Measurements from ENCODE around the gene PARD6A. TPM values are rescaled to one million over a fixed set of nuclear protein-coding genes. Genes with fewer than 3 reads are reported as not detected.

The PARD6A gene
- total RNA-seq, 1 experiment from 2014 or later = 10.8 TPM

- H3K4me3 ChIP-seq (ENCODE audit: low read depth in 2 of 2, low read length in 2 of 2) = no peak overlapping the region
- TF ChIP-seq POLR2AphosphoS5 (IDR thresholded peaks at IDR 0.05; ENCODE audit: low read depth, low read length) = no peak
- TF ChIP-seq, protein P1, sequence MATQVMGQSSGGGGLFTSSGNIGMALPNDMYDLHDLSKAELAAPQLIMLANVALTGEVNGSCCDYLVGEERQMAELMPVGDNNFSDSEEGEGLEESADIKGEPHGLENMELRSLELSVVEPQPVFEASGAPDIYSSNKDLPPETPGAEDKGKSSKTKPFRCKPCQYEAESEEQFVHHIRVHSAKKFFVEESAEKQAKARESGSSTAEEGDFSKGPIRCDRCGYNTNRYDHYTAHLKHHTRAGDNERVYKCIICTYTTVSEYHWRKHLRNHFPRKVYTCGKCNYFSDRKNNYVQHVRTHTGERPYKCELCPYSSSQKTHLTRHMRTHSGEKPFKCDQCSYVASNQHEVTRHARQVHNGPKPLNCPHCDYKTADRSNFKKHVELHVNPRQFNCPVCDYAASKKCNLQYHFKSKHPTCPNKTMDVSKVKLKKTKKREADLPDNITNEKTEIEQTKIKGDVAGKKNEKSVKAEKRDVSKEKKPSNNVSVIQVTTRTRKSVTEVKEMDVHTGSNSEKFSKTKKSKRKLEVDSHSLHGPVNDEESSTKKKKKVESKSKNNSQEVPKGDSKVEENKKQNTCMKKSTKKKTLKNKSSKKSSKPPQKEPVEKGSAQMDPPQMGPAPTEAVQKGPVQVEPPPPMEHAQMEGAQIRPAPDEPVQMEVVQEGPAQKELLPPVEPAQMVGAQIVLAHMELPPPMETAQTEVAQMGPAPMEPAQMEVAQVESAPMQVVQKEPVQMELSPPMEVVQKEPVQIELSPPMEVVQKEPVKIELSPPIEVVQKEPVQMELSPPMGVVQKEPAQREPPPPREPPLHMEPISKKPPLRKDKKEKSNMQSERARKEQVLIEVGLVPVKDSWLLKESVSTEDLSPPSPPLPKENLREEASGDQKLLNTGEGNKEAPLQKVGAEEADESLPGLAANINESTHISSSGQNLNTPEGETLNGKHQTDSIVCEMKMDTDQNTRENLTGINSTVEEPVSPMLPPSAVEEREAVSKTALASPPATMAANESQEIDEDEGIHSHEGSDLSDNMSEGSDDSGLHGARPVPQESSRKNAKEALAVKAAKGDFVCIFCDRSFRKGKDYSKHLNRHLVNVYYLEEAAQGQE (IDR thresholded peaks at IDR 0.05; ENCODE audit: insufficient read depth in 1 of 2, low read depth in 2 of 2, low read length in 1 of 2) = no peak
- TF ChIP-seq, protein P2, sequence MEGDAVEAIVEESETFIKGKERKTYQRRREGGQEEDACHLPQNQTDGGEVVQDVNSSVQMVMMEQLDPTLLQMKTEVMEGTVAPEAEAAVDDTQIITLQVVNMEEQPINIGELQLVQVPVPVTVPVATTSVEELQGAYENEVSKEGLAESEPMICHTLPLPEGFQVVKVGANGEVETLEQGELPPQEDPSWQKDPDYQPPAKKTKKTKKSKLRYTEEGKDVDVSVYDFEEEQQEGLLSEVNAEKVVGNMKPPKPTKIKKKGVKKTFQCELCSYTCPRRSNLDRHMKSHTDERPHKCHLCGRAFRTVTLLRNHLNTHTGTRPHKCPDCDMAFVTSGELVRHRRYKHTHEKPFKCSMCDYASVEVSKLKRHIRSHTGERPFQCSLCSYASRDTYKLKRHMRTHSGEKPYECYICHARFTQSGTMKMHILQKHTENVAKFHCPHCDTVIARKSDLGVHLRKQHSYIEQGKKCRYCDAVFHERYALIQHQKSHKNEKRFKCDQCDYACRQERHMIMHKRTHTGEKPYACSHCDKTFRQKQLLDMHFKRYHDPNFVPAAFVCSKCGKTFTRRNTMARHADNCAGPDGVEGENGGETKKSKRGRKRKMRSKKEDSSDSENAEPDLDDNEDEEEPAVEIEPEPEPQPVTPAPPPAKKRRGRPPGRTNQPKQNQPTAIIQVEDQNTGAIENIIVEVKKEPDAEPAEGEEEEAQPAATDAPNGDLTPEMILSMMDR (IDR thresholded peaks at IDR 0.05) = no peak
- intact Hi-C loops (cut with micrococcal nuclease; ENCODE audit: unreplicated experiment) (no loop called here), in situ Hi-C loops (cut with HindIII; ENCODE audit: low pct_unique_long_range_greater_than_20kb, low sequenced_read_pairs) (no loop called here)
- no TSS peak for BruUV-seq (replicated peaks)
- H3K36me3 ChIP-seq (ENCODE audit: control insufficient read depth, insufficient read depth, low read length) = peaks cover 4% of the 10 kb centered on the region
- H3K4me1 ChIP-seq (ENCODE audit: control insufficient read depth, insufficient read depth, low read length) = no peaks in the 10 kb centered on the region
- no peak overlapping the region for H3K27ac ChIP-seq (ENCODE audit: low read length)
- ChIA-PET CTCF (interaction anchor here (0.5 kb wide), 1 partner anchor 41 kb away, joined by 4 read pairs; no protein-coding TSS in a partner anchor), POLR2A (interaction anchor here (0.7 kb wide), 1 partner anchor 39 kb away, joined by 3 read pairs; the partner anchor contains the start of gene C16orf86)
- H3K27me3 ChIP-seq (ENCODE audit: control insufficient read depth, insufficient read depth, low read length) = no peaks in the 10 kb centered on the region
- no peaks in the 10 kb centered on the region for H3K9me3 ChIP-seq (ENCODE audit: control insufficient read depth, insufficient read depth, low read depth, low read length)
- ATAC-seq = no peak
- no peak for DNase-seq (ENCODE audit: low read depth, low spot score)
Measured at GRCh38 chr16:67628216-67628615, 32.5 kb upstream of the PARD6A start.

DNA sequence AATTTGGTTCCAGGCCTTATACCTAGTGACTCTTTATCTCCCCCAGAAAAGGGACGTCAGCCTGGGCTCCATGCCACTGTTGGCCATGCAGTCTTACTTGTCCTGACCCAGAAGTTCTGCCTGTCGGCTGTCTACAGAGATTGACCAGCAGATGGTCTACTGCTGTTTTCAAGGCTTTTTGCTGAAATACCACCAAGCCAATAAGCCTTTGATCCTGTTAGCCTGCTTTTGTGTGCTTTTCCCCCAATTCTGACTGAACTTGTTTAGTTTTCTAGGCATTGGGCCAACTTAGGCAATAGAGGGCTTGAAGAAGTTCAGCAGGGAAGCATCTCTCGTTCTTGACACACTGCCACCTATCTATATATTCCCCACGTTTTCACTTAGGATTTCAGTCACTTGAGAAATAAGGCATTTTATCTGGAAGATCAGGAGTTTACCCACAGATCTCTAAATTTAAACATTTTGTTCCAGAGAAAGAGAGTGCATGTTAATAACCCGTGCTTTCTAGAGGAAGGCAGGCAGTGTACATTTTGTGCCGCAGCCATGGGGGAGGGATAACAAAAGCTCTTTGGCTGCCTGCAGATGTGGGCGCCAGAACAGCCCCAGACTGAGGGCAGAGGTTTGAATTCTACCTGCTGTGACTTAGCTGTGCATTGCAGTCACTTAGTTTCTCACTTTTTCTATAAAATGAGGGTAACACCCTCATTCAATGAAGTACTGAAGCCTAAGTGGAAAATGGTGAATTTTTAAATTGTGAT lies 28.2 kb upstream of the PARD6A start:
- ChIA-PET POLR2A (no interaction called here), CTCF (no interaction called here)
- ATAC-seq (no peak), DNase-seq (ENCODE audit: low read depth, low spot score) (no peak)
- in situ Hi-C loops (cut with HindIII; ENCODE audit: low pct_unique_long_range_greater_than_20kb, low sequenced_read_pairs) = no loop called here
- Histone ChIP-seq H3K36me3 (ENCODE audit: control insufficient read depth, insufficient read depth, low read length) (peaks cover 6% of the 10 kb centered on the region), H3K4me1 (ENCODE audit: control insufficient read depth, insufficient read depth, low read length) (no peaks in the 10 kb centered on the region), H3K4me3 (ENCODE audit: low read depth in 2 of 2, low read length in 2 of 2) (no peak overlapping the region), H3K27me3 (ENCODE audit: control insufficient read depth, insufficient read depth, low read length) (no peaks in the 10 kb centered on the region), H3K9me3 (ENCODE audit: control insufficient read depth, insufficient read depth, low read depth, low read length) (no peaks in the 10 kb centered on the region), H3K27ac (ENCODE audit: low read length) (no peak overlapping the region)
- no TSS peak for BruUV-seq (replicated peaks)
- TF ChIP-seq POLR2AphosphoS5 (IDR thresholded peaks at IDR 0.05; ENCODE audit: low read depth, low read length) (no peak), SIN3A (IDR thresholded peaks at IDR 0.05; ENCODE audit: borderline replicate concordance, insufficient read depth, low read depth, low read length) (no peak), TCF7L2 (IDR thresholded peaks at IDR 0.05; ENCODE audit: low read depth, low read length) (no peak)
- TF ChIP-seq, protein P2 (IDR thresholded peaks at IDR 0.05) = no peak
- TF ChIP-seq, protein P1 (IDR thresholded peaks at IDR 0.05; ENCODE audit: insufficient read depth in 1 of 2, low read depth in 2 of 2, low read length in 1 of 2) = no peak
- intact Hi-C loops (cut with micrococcal nuclease; ENCODE audit: unreplicated experiment) = no loop called here
